ENCODE measurements around the gene PRX. TPM values are rescaled to one million over a fixed set of nuclear protein-coding genes. Genes with fewer than 3 reads are reported as not detected.

Gene PRX
- total and polyA plus RNA-seq, 2 experiments from 2014 or later = 4.2 TPM

- Mint-ChIP-seq H3K4me1 (peaks cover 22% of the 10 kb centered on the region), H3K27me3 (ENCODE audit: insufficient read depth, low read depth, poor library complexity) (peaks cover 5% of the 10 kb centered on the region), H3K36me3 (ENCODE audit: low read depth) (peaks cover 9% of the 10 kb centered on the region), H3K9me3 (no peaks in the 10 kb centered on the region), H3K27ac (no peak overlapping the region), H3K4me3 (no peak overlapping the region)
- H2AFZ ChIP-seq = no peak overlapping the region
- no peak overlapping the region for H3K4me2 ChIP-seq
- H3K4me1 ChIP-seq (ENCODE audit: insufficient read depth) = peaks cover 20% of the 10 kb centered on the region
- DNase-seq (ENCODE audit: low spot score) (no peak), ATAC-seq (no peak)
- H3K9me2 ChIP-seq (ENCODE audit: insufficient read depth) = no peaks in the 10 kb centered on the region
- H3K27ac ChIP-seq (ENCODE audit: low read depth) = no peak overlapping the region
- H4K20me1 ChIP-seq (replicated peaks; ENCODE audit: insufficient read depth) = peaks cover 6% of the 10 kb centered on the region; the same call in 1 of the 2 replicates
- TF ChIP-seq, protein P1, sequence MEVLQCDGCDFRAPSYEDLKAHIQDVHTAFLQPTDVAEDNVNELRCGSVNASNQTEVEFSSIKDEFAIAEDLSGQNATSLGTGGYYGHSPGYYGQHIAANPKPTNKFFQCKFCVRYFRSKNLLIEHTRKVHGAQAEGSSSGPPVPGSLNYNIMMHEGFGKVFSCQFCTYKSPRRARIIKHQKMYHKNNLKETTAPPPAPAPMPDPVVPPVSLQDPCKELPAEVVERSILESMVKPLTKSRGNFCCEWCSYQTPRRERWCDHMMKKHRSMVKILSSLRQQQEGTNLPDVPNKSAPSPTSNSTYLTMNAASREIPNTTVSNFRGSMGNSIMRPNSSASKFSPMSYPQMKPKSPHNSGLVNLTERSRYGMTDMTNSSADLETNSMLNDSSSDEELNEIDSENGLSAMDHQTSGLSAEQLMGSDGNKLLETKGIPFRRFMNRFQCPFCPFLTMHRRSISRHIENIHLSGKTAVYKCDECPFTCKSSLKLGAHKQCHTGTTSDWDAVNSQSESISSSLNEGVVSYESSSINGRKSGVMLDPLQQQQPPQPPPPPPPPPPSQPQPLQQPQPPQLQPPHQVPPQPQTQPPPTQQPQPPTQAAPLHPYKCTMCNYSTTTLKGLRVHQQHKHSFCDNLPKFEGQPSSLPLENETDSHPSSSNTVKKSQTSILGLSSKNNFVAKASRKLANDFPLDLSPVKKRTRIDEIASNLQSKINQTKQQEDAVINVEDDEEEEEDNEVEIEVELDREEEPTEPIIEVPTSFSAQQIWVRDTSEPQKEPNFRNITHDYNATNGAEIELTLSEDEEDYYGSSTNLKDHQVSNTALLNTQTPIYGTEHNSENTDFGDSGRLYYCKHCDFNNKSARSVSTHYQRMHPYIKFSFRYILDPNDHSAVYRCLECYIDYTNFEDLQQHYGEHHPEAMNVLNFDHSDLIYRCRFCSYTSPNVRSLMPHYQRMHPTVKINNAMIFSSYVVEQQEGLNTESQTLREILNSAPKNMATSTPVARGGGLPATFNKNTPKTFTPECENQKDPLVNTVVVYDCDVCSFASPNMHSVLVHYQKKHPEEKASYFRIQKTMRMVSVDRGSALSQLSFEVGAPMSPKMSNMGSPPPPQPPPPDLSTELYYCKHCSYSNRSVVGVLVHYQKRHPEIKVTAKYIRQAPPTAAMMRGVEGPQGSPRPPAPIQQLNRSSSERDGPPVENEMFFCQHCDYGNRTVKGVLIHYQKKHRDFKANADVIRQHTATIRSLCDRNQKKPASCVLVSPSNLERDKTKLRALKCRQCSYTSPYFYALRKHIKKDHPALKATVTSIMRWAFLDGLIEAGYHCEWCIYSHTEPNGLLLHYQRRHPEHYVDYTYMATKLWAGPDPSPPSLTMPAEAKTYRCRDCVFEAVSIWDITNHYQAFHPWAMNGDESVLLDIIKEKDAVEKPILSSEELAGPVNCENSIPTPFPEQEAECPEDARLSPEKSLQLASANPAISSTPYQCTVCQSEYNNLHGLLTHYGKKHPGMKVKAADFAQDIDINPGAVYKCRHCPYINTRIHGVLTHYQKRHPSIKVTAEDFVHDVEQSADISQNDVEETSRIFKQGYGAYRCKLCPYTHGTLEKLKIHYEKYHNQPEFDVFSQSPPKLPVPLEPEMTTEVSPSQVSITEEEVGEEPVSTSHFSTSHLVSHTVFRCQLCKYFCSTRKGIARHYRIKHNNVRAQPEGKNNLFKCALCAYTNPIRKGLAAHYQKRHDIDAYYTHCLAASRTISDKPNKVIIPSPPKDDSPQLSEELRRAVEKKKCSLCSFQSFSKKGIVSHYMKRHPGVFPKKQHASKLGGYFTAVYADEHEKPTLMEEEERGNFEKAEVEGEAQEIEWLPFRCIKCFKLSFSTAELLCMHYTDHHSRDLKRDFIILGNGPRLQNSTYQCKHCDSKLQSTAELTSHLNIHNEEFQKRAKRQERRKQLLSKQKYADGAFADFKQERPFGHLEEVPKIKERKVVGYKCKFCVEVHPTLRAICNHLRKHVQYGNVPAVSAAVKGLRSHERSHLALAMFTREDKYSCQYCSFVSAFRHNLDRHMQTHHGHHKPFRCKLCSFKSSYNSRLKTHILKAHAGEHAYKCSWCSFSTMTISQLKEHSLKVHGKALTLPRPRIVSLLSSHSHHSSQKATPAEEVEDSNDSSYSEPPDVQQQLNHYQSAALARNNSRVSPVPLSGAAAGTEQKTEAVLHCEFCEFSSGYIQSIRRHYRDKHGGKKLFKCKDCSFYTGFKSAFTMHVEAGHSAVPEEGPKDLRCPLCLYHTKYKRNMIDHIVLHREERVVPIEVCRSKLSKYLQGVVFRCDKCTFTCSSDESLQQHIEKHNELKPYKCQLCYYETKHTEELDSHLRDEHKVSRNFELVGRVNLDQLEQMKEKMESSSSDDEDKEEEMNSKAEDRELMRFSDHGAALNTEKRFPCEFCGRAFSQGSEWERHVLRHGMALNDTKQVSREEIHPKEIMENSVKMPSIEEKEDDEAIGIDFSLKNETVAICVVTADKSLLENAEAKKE (CRISPR knock-in tag; IDR thresholded peaks at IDR 0.05) = no peak
- TF ChIP-seq ZNF331 (CRISPR knock-in tag; IDR thresholded peaks at IDR 0.05; ENCODE audit: low read depth) (no peak), ETS1 (IDR thresholded peaks at IDR 0.05) (no peak), EZH2 (IDR thresholded peaks at IDR 0.05; ENCODE audit: low read depth, unreplicated experiment) (no peak), POLR2AphosphoS5 (IDR thresholded peaks at IDR 0.05; ENCODE audit: low read depth) (no peak), STAT1 (IDR thresholded peaks at IDR 0.05; ENCODE audit: unreplicated experiment) (no peak), ZNF114 (CRISPR knock-in tag; IDR thresholded peaks at IDR 0.05) (no peak), NANOG (IDR thresholded peaks at IDR 0.05; ENCODE audit: borderline replicate concordance) (no peak), JUNB (IDR thresholded peaks at IDR 0.05; ENCODE audit: unreplicated experiment) (no peak), CREB1 (CRISPR knock-in tag; IDR thresholded peaks at IDR 0.05; ENCODE audit: low read depth) (no peak), EZH2phosphoT487 (IDR thresholded peaks at IDR 0.05; ENCODE audit: unreplicated experiment) (no peak)
- TF ChIP-seq, protein P2, sequence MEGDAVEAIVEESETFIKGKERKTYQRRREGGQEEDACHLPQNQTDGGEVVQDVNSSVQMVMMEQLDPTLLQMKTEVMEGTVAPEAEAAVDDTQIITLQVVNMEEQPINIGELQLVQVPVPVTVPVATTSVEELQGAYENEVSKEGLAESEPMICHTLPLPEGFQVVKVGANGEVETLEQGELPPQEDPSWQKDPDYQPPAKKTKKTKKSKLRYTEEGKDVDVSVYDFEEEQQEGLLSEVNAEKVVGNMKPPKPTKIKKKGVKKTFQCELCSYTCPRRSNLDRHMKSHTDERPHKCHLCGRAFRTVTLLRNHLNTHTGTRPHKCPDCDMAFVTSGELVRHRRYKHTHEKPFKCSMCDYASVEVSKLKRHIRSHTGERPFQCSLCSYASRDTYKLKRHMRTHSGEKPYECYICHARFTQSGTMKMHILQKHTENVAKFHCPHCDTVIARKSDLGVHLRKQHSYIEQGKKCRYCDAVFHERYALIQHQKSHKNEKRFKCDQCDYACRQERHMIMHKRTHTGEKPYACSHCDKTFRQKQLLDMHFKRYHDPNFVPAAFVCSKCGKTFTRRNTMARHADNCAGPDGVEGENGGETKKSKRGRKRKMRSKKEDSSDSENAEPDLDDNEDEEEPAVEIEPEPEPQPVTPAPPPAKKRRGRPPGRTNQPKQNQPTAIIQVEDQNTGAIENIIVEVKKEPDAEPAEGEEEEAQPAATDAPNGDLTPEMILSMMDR (conservative IDR thresholded peaks at IDR 0.05; ENCODE audit: low read depth in 2 of 2) = no peak
- TF ChIP-seq, protein P3, sequence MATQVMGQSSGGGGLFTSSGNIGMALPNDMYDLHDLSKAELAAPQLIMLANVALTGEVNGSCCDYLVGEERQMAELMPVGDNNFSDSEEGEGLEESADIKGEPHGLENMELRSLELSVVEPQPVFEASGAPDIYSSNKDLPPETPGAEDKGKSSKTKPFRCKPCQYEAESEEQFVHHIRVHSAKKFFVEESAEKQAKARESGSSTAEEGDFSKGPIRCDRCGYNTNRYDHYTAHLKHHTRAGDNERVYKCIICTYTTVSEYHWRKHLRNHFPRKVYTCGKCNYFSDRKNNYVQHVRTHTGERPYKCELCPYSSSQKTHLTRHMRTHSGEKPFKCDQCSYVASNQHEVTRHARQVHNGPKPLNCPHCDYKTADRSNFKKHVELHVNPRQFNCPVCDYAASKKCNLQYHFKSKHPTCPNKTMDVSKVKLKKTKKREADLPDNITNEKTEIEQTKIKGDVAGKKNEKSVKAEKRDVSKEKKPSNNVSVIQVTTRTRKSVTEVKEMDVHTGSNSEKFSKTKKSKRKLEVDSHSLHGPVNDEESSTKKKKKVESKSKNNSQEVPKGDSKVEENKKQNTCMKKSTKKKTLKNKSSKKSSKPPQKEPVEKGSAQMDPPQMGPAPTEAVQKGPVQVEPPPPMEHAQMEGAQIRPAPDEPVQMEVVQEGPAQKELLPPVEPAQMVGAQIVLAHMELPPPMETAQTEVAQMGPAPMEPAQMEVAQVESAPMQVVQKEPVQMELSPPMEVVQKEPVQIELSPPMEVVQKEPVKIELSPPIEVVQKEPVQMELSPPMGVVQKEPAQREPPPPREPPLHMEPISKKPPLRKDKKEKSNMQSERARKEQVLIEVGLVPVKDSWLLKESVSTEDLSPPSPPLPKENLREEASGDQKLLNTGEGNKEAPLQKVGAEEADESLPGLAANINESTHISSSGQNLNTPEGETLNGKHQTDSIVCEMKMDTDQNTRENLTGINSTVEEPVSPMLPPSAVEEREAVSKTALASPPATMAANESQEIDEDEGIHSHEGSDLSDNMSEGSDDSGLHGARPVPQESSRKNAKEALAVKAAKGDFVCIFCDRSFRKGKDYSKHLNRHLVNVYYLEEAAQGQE (IDR thresholded peaks at IDR 0.05; ENCODE audit: unreplicated experiment) = no peak
- H3F3A ChIP-seq (replicated peaks; ENCODE audit: low read depth) = no peaks in the 10 kb centered on the region
- no peak overlapping the region for H3K4me3 ChIP-seq
- no peaks in the 10 kb centered on the region for H3K36me3 ChIP-seq (ENCODE audit: insufficient read depth)
- H3K79me2 ChIP-seq (replicated peaks; ENCODE audit: insufficient read depth) = peaks cover 7% of the 10 kb centered on the region; the same call in 1 of the 2 replicates
- H3K27me3 ChIP-seq (ENCODE audit: insufficient read depth) = no peaks in the 10 kb centered on the region
Observed at GRCh38 chr19:40363069-40363468, 50.1 kb downstream of the PRX start.
